SK-N-SH (cell line): ENCODE data around the gene RNF166. TPM values are rescaled to one million over a fixed set of nuclear protein-coding genes. Genes with fewer than 3 reads are reported as not detected.

Experiments used
- CTCF ChIA-PET: fragments of 300-600, 350-600 bp; formaldehyde crosslinking; extraction: SDS; loops from one replicate; lab custom pipeline; 2021; lab: Yijun Ruan, JAX
- POLR2A ChIA-PET: fragments of 350-600 bp; sonication (Branson Sonifier 250); formaldehyde crosslinking; extraction: SDS; loops from one replicate; lab custom pipeline; 2020; ENCODE audit warnings: antibody characterized with exemption, inconsistent platforms; lab: Yijun Ruan, JAX
- DNase-seq: peaks from one replicate; pipeline ENCODE4 v3.0.0; 2012
- H2AFZ ChIP-seq: fragments of 200-600 bp; sonication (generic); 2 replicates; pipeline ENCODE4 v1.8.1; 2016; ENCODE audit warnings: antibody characterized with exemption, mild to moderate bottlenecking, low read depth
- H3F3A ChIP-seq: fragments of 200-600 bp; sonication (generic); replicated peaks from 2 replicates; pipeline ENCODE3; 2016; ENCODE audit warnings: antibody characterized with exemption, mild to moderate bottlenecking; ENCODE audit not compliant: insufficient read depth
- H3K27ac ChIP-seq, 2 experiments: fragments of 200-500 bp in 1 of 2; fragments of 200-600 bp in 1 of 2; sonication (Bioruptor generic) in 1 of 2; sonication (generic), shearing (Covaris generic) in 1 of 2; 2 replicates each; pipeline versions ENCODE4 v1.5.1 to v1.6.1; 2014 to 2016; ENCODE audit warnings: low read depth in 2 of 2, inconsistent platforms in 1 of 2, low read length in 1 of 2, mild to moderate bottlenecking in 1 of 2, mixed read lengths in 1 of 2
- H3K27me3 ChIP-seq: fragments of 200-600 bp; sonication (generic), shearing (Covaris generic); 2 replicates; pipeline ENCODE4 v1.6.1; 2016; ENCODE audit warnings: mixed run types; ENCODE audit not compliant: insufficient read depth
- H3K36me3 ChIP-seq, 2 experiments: fragments of 200-500 bp in 1 of 2; fragments of 200-600 bp in 1 of 2; sonication (Bioruptor generic) in 1 of 2; sonication (generic) in 1 of 2; replicated peaks in 1 of 2; 2 replicates each; pipeline versions ENCODE3 to v1.5.1; 2014 to 2016; ENCODE audit warnings: low read length in 1 of 2, mild to moderate bottlenecking in 1 of 2; ENCODE audit not compliant: insufficient read depth in 2 of 2, control insufficient read depth in 1 of 2
- H3K4me1 ChIP-seq, 2 experiments: fragments of 200-500 bp in 1 of 2; fragments of 200-600 bp in 1 of 2; sonication (Bioruptor generic) in 1 of 2; sonication (generic), shearing (Covaris generic) in 1 of 2; 2 replicates each; pipeline versions ENCODE4 v1.5.1 to v1.6.1; 2014 to 2016; ENCODE audit warnings: low read depth in 1 of 2, low read length in 1 of 2, mixed run types in 1 of 2; ENCODE audit not compliant: insufficient read depth in 2 of 2, control insufficient read depth in 1 of 2
- H3K4me2 ChIP-seq: fragments of 200-600 bp; sonication (generic), shearing (Covaris generic); 2 replicates; pipeline ENCODE4 v1.6.1; 2017; ENCODE audit warnings: mixed run types
- H3K4me3 ChIP-seq, 2 experiments: fragments of 200-500 bp in 1 of 2; fragments of 200-600 bp in 1 of 2; sonication (Bioruptor generic) in 1 of 2; sonication (generic), shearing (Covaris generic) in 1 of 2; 2 replicates each; pipeline versions ENCODE4 v1.5.1 to v1.8.1; 2014 to 2016; ENCODE audit warnings: low read depth in 2 of 2, inconsistent platforms in 1 of 2, low read length in 1 of 2, mild to moderate bottlenecking in 1 of 2, mixed read lengths in 1 of 2, moderate library complexity in 1 of 2
- H3K79me2 ChIP-seq: fragments of 200-600 bp; sonication (generic); 2 replicates; pipeline ENCODE4 v1.8.1; 2017; ENCODE audit warnings: mild to moderate bottlenecking; ENCODE audit not compliant: insufficient read depth
- H3K9ac ChIP-seq: fragments of 200-600 bp; sonication (generic); 2 replicates; pipeline ENCODE4 v1.6.1; 2017; ENCODE audit warnings: mixed run types
- H3K9me2 ChIP-seq: fragments of 200-600 bp; sonication (generic); 2 replicates; pipeline ENCODE4 v1.6.1; 2017; ENCODE audit warnings: mixed run types
- H3K9me3 ChIP-seq: fragments of 200-600 bp; sonication (generic); 2 replicates; pipeline ENCODE4 v1.6.1; 2017; ENCODE audit warnings: mixed run types, mild to moderate bottlenecking, moderate library complexity
- H4K20me1 ChIP-seq: fragments of 200-600 bp; sonication (generic); 2 replicates; pipeline ENCODE4 v1.6.1; 2017; ENCODE audit warnings: mild to moderate bottlenecking, mixed run types; ENCODE audit not compliant: insufficient read depth
- CHD2 ChIP-seq: fragments of 150-350 bp; IDR thresholded peaks from 2 replicates; pipeline ENCODE4 v1.6.1; 2018; ENCODE audit warnings: low read length; ENCODE audit not compliant: partially characterized antibody
- EP300 ChIP-seq, 2 experiments: IDR thresholded peaks; 2 replicates each; pipeline versions ENCODE4 v1.4.0 to v1.6.1; 2012; ENCODE audit warnings: borderline replicate concordance in 1 of 2, low read depth in 1 of 2, low read length in 1 of 2
- FOSL2 ChIP-seq: IDR thresholded peaks from 2 replicates; pipeline ENCODE4 v1.4.0; 2012; ENCODE audit warnings: low read depth, mild to moderate bottlenecking, moderate library complexity, borderline replicate concordance
- JUND ChIP-seq: IDR thresholded peaks from 2 replicates; pipeline ENCODE4 v1.4.0; 2012
- NRF1 ChIP-seq: IDR thresholded peaks from 2 replicates; pipeline ENCODE4 v1.6.1; 2012; ENCODE audit warnings: low read depth, mild to moderate bottlenecking, low read length
- POLR2AphosphoS5 ChIP-seq: IDR thresholded peaks from 2 replicates; pipeline ENCODE4 v1.6.1; 2012; ENCODE audit warnings: low read depth, low read length
- RCOR1 ChIP-seq: fragments of 150-350 bp; IDR thresholded peaks from 2 replicates; pipeline ENCODE4 v1.6.1; 2017; ENCODE audit warnings: antibody characterized with exemption, low read length
- RFX5 ChIP-seq: IDR thresholded peaks from 2 replicates; pipeline ENCODE4 v1.6.1; 2012; ENCODE audit warnings: mild to moderate bottlenecking, improper control_type of control experiment, low read length
- RXRA ChIP-seq: IDR thresholded peaks from 2 replicates; pipeline ENCODE4 v1.4.0; 2012; ENCODE audit warnings: low read depth, mild to moderate bottlenecking, borderline replicate concordance
- TAF1 ChIP-seq: IDR thresholded peaks from 2 replicates; pipeline ENCODE4 v1.6.1; 2012; ENCODE audit warnings: low read depth, mild to moderate bottlenecking, low read length, moderate library complexity, borderline replicate concordance
- USF2 ChIP-seq: fragments of 150-350 bp; IDR thresholded peaks from 2 replicates; pipeline ENCODE4 v1.6.1; 2017; ENCODE audit warnings: antibody characterized with exemption, low read length, low read depth, borderline replicate concordance
- WGBS: methylation state at CpG from one replicate; pipeline ENCODE4 v1.1.6; 2017; ENCODE audit warnings: low lambda C conversion rate; 5-methylcytosine and 5-hydroxymethylcytosine counted together
- polyA plus RNA-seq, 3 experiments: library from polyadenylated mRNA; depleted of rRNA; stranded (reverse); fragments of >200 nt; gene quantifications; 2 replicates each; pipeline ENCODE4 v1.2.3, GENCODE V29; 2012

The RNF166 gene
- polyA plus RNA-seq, 1 of the 3 experiments (the other 2 are of a cell fraction), result 17.2 TPM

GRCh38 chr16:88692861-88693260 is 13.3 kb downstream of the RNF166 start:
- Histone ChIP-seq H4K20me1 (no peaks in the 10 kb centered on the region), H3F3A (no peaks in the 10 kb centered on the region), H3K9ac (no peak overlapping the region), H3K4me3 (no peak overlapping the region), H3K79me2 (no peaks in the 10 kb centered on the region), H3K9me3 (no peaks in the 10 kb centered on the region), H3K9me2 (no peaks in the 10 kb centered on the region), H3K27ac (no peak overlapping the region), H3K4me1 (peaks cover 0 to 2% of the 10 kb centered on the region in 2 experiments; a peak in 1 of 4 replicates), H3K27me3 (no peaks in the 10 kb centered on the region; the same call in 1 of the 2 replicates), H3K36me3 (peaks cover 0 to 12% of the 10 kb centered on the region in 2 experiments), H3K4me2 (no peak overlapping the region), H2AFZ (no peak overlapping the region)
- ChIA-PET POLR2A (no interaction called here), CTCF (no interaction called here)
- DNase-seq, result no peak
- TF ChIP-seq JUND, result no peak
- TF ChIP-seq FOSL2, result no peak
- no peak for TF ChIP-seq TAF1
- TF ChIP-seq POLR2AphosphoS5, result no peak
- no peak for TF ChIP-seq EP300 (IDR thresholded peaks at IDR 0.05; ENCODE audit: borderline replicate concordance in 1 of 2, low read depth in 1 of 2, low read length in 1 of 2)
- no peak for TF ChIP-seq RFX5
- TF ChIP-seq USF2, result no peak
- WGBS, result 82% methylated on average over 10 of the region's 10 CpGs

GRCh38 chr16:88691924-88692560 is 14.2 kb downstream of the RNF166 start:
- Histone ChIP-seq H3K4me1 (peaks cover 0 to 2% of the 10 kb centered on the region in 2 experiments; a peak in 1 of 4 replicates), H3K79me2 (no peaks in the 10 kb centered on the region)
- CTCF ChIA-PET, result no interaction called here

More at GRCh38 chr16:88691924-88692560, 14.2 kb downstream of the RNF166 start:
- H4K20me1 ChIP-seq, result no peaks in the 10 kb centered on the region
- no peak for DNase-seq
- no peak overlapping the region for H3K9ac ChIP-seq
- H3K27ac ChIP-seq, result no peak overlapping the region
- 83% methylated on average over 7 of the region's 26 CpGs for WGBS
- peaks cover 0 to 6% of the 10 kb centered on the region in 2 experiments for H3K36me3 ChIP-seq
- TF ChIP-seq NRF1 (no peak), RCOR1 (no peak), RXRA (no peak), CHD2 (no peak)
- H3F3A ChIP-seq, result no peaks in the 10 kb centered on the region
- H3K4me2 ChIP-seq, result no peak overlapping the region
- no peaks in the 10 kb centered on the region; the same call in 1 of the 2 replicates for H3K27me3 ChIP-seq
- H3K9me2 ChIP-seq, result no peaks in the 10 kb centered on the region
- no peak overlapping the region for H2AFZ ChIP-seq
- no peak overlapping the region for H3K4me3 ChIP-seq
- no peaks in the 10 kb centered on the region for H3K9me3 ChIP-seq
- POLR2A ChIA-PET, result no interaction called here
